Epithelial cell of esophagus (primary cell): Measurements from ENCODE around the gene NSFL1C.

Source experiments
- DNase-seq: peaks from one replicate; pipeline ENCODE4 v3.0.0; 2010; ENCODE audit warnings: low read depth
- H3K4me3 ChIP-seq: 2 replicates; pipeline ENCODE4 v1.5.1; 2011; ENCODE audit warnings: mild to moderate bottlenecking, low read length, control low read depth
- TF ChIP-seq, protein P1 (sequence below): IDR thresholded peaks from 2 replicates; pipeline ENCODE4 v1.5.1; 2011; ENCODE audit warnings: low read depth, mild to moderate bottlenecking, low read length, control low read depth, inconsistent platforms; ENCODE audit not compliant: insufficient read depth; ENCODE audit errors: missing control alignments

The NSFL1C gene

DNA sequence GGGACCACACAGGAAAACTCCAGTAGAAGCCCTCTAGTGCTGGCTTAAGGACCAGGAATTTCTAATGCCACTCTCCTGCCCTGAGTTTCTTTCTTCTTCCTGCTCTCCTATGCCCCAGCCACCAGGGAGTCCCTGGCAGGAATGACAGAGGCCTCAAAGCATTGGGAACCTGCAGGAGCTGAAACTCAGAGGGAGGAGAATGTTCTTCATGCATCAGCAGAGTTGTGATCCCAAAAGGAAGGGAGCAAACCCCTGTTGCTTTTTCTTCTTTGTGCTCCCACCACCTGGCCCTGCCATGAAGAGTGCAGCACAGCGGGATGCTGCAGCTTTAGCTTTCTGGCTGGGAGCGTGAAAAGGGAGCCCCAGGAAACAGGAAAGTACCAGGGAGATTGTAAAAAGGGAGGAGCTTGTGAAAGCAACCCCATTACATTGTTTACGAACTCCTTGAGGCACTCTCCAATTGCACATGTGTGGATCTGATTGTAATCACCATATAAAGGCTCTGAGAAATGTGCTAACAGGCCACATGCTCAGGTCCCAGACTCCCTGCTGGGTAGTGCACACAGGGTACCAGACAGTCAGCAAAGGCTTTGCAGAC, 39.1 kb downstream of the NSFL1C start:
- H3K4me3 ChIP-seq: no peak overlapping the region
- TF ChIP-seq, protein P1, sequence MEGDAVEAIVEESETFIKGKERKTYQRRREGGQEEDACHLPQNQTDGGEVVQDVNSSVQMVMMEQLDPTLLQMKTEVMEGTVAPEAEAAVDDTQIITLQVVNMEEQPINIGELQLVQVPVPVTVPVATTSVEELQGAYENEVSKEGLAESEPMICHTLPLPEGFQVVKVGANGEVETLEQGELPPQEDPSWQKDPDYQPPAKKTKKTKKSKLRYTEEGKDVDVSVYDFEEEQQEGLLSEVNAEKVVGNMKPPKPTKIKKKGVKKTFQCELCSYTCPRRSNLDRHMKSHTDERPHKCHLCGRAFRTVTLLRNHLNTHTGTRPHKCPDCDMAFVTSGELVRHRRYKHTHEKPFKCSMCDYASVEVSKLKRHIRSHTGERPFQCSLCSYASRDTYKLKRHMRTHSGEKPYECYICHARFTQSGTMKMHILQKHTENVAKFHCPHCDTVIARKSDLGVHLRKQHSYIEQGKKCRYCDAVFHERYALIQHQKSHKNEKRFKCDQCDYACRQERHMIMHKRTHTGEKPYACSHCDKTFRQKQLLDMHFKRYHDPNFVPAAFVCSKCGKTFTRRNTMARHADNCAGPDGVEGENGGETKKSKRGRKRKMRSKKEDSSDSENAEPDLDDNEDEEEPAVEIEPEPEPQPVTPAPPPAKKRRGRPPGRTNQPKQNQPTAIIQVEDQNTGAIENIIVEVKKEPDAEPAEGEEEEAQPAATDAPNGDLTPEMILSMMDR: peak; percentile 3
- DNase-seq: no peak

DNA sequence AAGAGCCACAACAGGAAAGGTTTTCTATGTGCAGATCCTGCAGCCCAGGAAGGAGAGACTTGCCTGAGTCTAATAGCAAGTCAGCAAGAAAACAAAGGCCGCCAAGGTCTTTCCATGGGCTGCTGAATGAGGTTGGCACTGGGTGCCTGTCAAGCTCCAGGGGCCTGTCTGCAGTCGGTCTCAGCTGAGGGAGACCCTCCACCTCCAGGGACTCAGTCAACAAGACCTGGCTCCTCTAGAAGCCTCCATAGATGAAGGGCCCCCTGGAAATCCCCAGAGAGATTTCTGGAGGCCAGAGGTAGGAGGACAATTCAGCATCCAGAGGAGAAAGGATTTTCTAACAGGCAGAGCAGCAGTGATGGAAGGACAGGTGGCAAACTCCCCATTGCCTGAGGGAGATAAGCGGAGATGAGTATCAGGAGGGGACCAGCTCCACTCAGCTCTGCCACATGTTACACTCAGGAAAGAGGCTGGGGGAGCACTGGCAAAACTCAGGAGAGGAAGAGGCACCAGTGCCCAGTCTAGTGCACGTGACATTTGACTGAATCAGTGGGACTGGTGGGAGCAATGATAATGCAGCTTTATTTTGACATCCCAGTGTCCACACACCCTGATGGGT, 40.3 kb downstream of the NSFL1C start:
- no peak overlapping the region for H3K4me3 ChIP-seq
- DNase-seq: no peak
- TF ChIP-seq, protein P1: no peak

DNA sequence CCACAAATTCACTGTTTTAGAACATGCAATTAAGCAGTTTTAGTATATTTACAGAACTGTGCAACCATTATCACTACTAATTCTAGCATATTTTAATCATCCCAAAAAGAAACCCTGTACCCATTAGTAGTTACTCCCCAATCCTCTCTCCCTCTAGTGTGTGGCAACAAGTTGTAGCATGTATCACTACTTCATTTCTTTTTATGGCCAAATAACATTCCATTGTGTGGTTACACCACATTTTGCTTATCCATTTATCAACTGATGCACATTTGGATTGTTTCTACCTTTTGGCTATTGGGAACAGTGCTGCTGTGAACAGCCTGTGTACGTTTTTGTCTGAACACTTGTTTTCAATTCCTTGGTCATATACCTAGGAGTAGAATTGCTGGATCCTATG, 42.3 kb downstream of the NSFL1C start:
- peak; percentile 35 for DNase-seq
- H3K4me3 ChIP-seq: no peak overlapping the region
- TF ChIP-seq, protein P1: no peak

DNA sequence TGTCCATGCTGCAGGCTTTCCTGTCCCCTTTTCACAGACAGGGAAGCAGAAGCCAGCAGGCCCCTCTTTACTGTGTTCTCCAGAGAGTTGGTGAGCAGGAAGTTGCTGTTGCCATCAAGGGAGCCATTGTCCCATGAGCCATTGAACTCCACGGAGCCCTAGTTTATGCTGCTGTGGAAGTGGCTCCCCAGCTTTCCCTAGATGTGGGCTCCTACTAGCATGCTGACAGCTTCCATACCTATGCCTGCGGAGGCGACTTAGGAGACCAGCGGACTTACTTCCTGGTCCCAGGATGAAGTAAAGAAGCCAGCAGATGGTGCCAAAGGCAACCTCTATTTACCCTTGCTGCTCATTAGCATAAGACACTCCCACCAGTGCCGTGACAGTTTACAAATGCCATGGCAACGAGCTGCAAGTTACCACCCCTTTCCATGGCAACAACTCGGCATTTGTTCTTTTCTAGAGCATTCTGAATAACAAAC, 43.0 kb downstream of the NSFL1C start:
- no peak overlapping the region for H3K4me3 ChIP-seq
- peak; percentile 84 for DNase-seq
- TF ChIP-seq, protein P1: peak; percentile 21

DNA sequence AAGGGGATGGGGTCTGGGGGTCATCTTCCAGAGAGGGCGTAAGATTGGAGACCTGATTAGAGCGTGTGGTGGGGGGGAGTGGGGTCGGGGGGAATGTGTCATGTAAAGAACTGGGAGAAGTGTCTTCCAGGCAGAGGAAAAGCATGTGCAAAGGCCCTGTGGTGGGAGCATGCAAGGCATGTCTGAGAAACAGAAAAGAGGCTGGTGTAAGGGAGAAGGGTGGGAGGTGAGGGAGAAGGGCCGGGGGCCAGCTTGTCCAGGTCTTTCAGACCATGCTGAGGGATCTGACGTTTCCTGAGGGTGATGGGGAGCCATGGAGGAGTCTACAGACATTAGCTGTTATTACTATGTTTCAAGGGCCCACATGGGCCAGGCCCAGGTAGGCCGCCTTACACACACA, 43.4 kb downstream of the NSFL1C start:
- no peak overlapping the region for H3K4me3 ChIP-seq
- no peak for DNase-seq
- TF ChIP-seq, protein P1: no peak

DNA sequence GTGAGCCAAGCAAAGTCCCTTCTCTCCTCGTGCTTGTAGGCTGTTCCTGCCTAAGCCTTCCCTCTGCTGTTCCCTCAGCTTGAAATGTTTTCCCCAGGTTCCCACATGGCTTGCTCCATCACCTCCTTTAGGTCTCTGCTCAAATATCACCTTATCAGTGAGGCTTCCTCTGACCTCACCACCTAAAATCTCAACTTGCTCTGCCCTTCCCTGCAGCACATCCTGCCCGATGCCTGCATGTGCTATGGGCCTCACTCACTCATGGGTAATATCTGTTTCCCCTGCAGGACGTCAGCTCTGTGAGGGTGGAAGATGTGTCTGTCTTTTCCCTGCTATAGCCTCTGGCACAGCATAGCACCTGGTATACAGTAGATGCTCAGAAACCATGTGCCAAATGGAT, 43.9 kb downstream of the NSFL1C start:
- no peak overlapping the region for H3K4me3 ChIP-seq
- TF ChIP-seq, protein P1: no peak
- peak; percentile 52 for DNase-seq

DNA sequence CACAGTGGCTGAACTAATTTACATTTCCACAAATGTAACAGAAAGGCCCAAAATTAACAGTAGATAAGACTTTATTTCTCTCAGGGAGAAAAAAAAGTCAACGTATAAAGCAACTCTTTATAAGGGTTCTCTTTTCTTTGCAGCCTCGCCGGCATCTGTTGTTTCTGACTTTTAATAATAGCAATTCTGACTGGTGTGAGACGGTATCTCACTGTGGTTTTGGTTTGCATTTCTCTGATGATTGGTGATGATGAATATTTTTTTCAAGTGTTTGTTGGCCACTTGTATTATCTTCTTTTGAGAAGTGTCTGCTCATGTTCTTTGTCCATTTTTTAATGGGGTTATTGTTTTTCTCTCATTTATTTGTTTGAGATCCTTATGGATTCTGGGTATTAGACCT, 46.6 kb downstream of the NSFL1C start:
- TF ChIP-seq, protein P1: no peak
- no peak for DNase-seq

More for the DNA sequence above, 46.6 kb downstream of the NSFL1C start:
- no peak overlapping the region for H3K4me3 ChIP-seq
